Measurements from ENCODE around the gene ZC3H4.
"Not testable (repeated sequence)": the region's sequence is repeated elsewhere in the genome, so short reads cannot be mapped to it uniquely, and the experiment has no call there.

The ZC3H4 gene

DNA sequence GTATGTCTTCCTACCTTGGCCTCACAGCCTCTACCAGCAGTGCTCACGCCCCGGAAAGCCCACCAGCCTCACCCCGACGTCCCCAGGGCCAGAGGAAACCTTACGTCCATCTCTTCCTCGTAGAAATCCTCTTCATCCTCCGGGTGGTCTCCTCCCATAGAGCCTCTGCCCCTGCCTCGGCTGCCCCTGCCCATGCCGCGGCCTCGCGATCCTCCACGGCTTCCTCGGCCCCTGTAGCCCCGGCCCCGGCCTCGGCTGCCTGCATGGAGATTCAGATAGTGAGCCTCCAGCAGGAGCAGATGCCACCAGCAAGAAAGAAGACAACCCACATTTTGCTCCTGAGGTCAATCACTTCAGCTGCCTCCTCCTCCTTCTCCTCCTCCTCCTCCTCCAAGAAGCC, 27.3 kb downstream of the ZC3H4 start:
- TF ChIP-seq MYC (IDR thresholded peaks at IDR 0.05; ENCODE audit: low read depth, low read length) (no peak), POLR2A (IDR thresholded peaks at IDR 0.05; ENCODE audit: extremely low read depth, insufficient read length) (no peak)
- TF ChIP-seq, protein P1, sequence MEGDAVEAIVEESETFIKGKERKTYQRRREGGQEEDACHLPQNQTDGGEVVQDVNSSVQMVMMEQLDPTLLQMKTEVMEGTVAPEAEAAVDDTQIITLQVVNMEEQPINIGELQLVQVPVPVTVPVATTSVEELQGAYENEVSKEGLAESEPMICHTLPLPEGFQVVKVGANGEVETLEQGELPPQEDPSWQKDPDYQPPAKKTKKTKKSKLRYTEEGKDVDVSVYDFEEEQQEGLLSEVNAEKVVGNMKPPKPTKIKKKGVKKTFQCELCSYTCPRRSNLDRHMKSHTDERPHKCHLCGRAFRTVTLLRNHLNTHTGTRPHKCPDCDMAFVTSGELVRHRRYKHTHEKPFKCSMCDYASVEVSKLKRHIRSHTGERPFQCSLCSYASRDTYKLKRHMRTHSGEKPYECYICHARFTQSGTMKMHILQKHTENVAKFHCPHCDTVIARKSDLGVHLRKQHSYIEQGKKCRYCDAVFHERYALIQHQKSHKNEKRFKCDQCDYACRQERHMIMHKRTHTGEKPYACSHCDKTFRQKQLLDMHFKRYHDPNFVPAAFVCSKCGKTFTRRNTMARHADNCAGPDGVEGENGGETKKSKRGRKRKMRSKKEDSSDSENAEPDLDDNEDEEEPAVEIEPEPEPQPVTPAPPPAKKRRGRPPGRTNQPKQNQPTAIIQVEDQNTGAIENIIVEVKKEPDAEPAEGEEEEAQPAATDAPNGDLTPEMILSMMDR (IDR thresholded peaks at IDR 0.05; ENCODE audit: low read depth, low read length): no peak
- TF ChIP-seq, protein P2, sequence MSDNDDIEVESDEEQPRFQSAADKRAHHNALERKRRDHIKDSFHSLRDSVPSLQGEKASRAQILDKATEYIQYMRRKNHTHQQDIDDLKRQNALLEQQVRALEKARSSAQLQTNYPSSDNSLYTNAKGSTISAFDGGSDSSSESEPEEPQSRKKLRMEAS (IDR thresholded peaks at IDR 0.05; ENCODE audit: low read depth, low read length): no peak
- DNase-seq (ENCODE audit: low read depth): no peak
- no peak overlapping the region for H3K4me3 ChIP-seq (ENCODE audit: low read depth, low read length)

DNA sequence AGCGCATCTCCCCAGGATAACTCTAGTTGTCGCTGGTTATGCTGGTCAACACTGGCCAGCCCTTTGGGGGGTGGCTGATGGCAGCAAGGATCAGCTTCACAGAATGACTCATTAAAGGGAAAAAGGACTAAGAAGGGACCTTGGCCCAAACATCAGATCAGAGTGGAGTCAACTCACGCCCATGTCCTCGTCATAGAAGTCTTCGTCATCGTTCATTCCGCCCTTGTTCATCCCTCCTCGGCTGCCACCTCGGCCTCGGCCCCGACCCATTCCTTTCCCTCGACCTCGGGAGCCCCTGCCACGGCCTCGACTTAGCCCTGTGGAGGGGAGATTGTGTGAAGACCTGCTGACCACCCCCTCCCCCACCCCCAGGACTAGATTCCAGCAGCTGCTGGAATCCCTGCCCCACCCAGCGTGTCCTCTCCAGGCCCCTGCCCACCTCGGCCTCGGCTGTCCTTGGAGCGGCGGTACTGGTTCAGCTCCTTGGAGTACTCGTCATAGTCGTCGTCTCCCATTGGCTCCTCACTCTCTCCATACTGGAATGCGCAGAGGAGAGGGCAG, 28.6 kb downstream of the ZC3H4 start:
- DNase-seq (ENCODE audit: low read depth): no peak
- H3K4me3 ChIP-seq (ENCODE audit: low read depth, low read length): no peak overlapping the region
- TF ChIP-seq MYC (IDR thresholded peaks at IDR 0.05; ENCODE audit: low read depth, low read length) (no peak), POLR2A (IDR thresholded peaks at IDR 0.05; ENCODE audit: extremely low read depth, insufficient read length) (no peak)
- TF ChIP-seq, protein P2 (IDR thresholded peaks at IDR 0.05; ENCODE audit: low read depth, low read length): no peak
- TF ChIP-seq, protein P1 (IDR thresholded peaks at IDR 0.05; ENCODE audit: low read depth, low read length): no peak

DNA sequence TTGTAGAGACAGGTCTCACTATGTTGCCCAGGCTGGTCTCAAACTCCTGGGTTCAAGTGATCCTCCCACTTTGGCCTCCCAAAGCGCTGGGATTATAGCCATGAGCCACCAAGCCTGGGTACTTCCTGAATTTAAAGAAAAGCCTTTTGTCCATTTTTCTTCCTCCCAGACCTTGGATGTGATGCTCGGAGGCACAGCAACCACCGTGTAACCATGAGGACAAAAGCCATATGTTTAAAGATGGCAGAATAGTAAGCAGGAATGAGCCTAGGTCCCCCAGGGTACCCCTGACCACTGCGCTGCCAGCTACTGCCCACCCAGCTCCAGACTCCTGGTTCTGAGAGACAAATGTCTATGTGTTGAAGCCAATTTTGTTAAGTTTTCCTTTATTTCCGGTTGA, 31.1 kb downstream of the ZC3H4 start:
- no peak overlapping the region for H3K4me3 ChIP-seq (ENCODE audit: low read depth, low read length)
- no peak for DNase-seq (ENCODE audit: low read depth)
- no peak for TF ChIP-seq POLR2A (IDR thresholded peaks at IDR 0.05; ENCODE audit: extremely low read depth, insufficient read length)
- TF ChIP-seq, protein P2 (IDR thresholded peaks at IDR 0.05; ENCODE audit: low read depth, low read length): no peak
- TF ChIP-seq, protein P1 (IDR thresholded peaks at IDR 0.05; ENCODE audit: low read depth, low read length): no peak
- no peak for TF ChIP-seq MYC (IDR thresholded peaks at IDR 0.05; ENCODE audit: low read depth, low read length)

DNA sequence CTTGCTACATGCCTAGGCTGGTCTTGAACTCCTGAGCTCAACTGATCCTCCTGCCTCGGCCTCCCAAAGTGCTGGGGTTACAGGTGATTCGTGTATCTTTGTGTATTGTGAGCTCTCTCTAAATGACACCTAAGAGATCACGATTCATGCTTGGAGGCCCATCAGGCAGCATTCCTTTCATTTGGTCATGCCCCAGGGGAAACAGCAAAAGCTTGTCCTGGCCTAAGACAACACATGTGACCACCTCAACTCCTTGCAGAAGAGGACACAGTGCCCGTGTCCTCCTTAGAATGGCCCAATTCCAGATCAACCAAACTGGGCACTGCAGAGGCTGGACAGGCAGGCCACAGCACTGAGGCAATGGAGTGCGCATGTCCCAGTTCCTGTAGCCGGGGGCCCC, 32.5 kb downstream of the ZC3H4 start:
- no peak overlapping the region for H3K4me3 ChIP-seq (ENCODE audit: low read depth, low read length)
- DNase-seq (ENCODE audit: low read depth): no peak
- TF ChIP-seq, protein P1 (IDR thresholded peaks at IDR 0.05; ENCODE audit: low read depth, low read length): no peak
- TF ChIP-seq MYC (IDR thresholded peaks at IDR 0.05; ENCODE audit: low read depth, low read length): no peak
- TF ChIP-seq POLR2A (IDR thresholded peaks at IDR 0.05; ENCODE audit: extremely low read depth, insufficient read length): no peak
- TF ChIP-seq, protein P2 (IDR thresholded peaks at IDR 0.05; ENCODE audit: low read depth, low read length): no peak

DNA sequence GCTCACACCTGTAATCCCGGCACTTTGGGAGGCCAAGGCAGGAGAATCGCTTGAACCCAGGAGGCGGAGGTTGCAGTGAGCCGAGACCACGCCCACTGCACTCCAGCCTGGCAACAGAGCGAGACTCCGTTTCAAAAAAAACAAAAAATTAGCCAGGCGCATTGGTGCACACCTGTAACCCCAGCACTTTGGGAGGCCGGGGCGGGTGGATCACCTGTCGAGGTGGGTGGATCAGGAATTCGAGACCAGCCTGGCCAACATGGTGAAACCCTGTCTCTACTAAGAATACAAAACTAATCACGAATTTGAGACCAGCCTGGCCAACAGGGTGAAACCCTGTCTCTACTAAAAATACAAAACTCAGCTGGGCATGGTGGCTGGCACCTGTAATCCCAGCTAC, 35.2 kb downstream of the ZC3H4 start:
- H3K4me3 ChIP-seq (ENCODE audit: low read depth, low read length); DNase-seq (ENCODE audit: low read depth): not testable (repeated sequence)

DNA sequence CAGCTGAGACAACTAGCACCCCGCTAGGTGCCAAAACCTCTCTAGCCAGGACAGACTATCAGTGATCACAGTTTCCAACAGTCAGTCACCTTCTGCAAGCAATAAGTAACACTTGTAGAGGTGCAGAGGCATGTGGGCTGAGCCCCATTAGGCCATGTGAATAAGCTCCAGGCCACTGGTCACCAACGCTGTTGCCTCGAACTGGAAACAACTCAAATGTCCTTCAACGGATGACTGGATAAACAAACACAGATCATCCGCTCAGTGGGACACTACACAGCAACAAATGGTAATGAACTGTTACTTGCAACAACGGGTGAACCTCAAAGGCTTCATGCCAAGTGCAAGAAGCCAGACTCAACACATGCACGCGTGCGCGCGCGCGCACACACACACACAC, 37.6 kb downstream of the ZC3H4 start:
- DNase-seq (ENCODE audit: low read depth): no peak
- TF ChIP-seq, protein P1 (IDR thresholded peaks at IDR 0.05; ENCODE audit: low read depth, low read length): no peak
- TF ChIP-seq POLR2A (IDR thresholded peaks at IDR 0.05; ENCODE audit: extremely low read depth, insufficient read length) (no peak), MYC (IDR thresholded peaks at IDR 0.05; ENCODE audit: low read depth, low read length) (no peak)
- TF ChIP-seq, protein P2 (IDR thresholded peaks at IDR 0.05; ENCODE audit: low read depth, low read length): no peak
- H3K4me3 ChIP-seq (ENCODE audit: low read depth, low read length): no peak overlapping the region

Data from NB4 (cell line).